Measurements from ENCODE around the gene CLEC4E. TPM values are rescaled to one million over a fixed set of nuclear protein-coding genes. Genes with fewer than 3 reads are reported as not detected.
"Not testable (repeated sequence)": the region's sequence is repeated elsewhere in the genome, so short reads cannot be mapped to it uniquely, and the experiment has no call there.

The CLEC4E gene
- total and polyA plus RNA-seq, 8 donors = 0.11 to 37.5 (median 0.42) TPM

- ATAC-seq = no peak
- H3K27ac ChIP-seq = peak overlapping the region in 1 of 2 donors; percentile 87
These were observed 857 bp upstream of the CLEC4E start for GRCh38 chr12:8541562-8541961.

GRCh38 chr12:8537820-8538219 lies 2.9 kb downstream of the CLEC4E start:
- ATAC-seq; H3K27ac ChIP-seq; H3K27me3 ChIP-seq; H3K9me3 ChIP-seq; intact Hi-C loops (cut with DNase I): not testable (repeated sequence)
- peak overlapping the region in 1 of 2 donors; percentile 44 for H3K4me3 ChIP-seq
- H3K4me1 ChIP-seq = peaks cover 0 to 38% of the 10 kb centered on the region in 2 donors
- peaks cover 0 to 41% of the 10 kb centered on the region in 2 donors for H3K36me3 ChIP-seq
- peak in 1 of 4 donors; percentile 78 for DNase-seq

More at GRCh38 chr12:8541562-8541961, 857 bp upstream of the CLEC4E start:
- intact Hi-C loops (cut with DNase I) = loop anchor here in 1 of 2 donors (10.0 kb wide), 1 partner anchor 63 kb away; no protein-coding TSS in a partner anchor
- Histone ChIP-seq H3K36me3 (peaks cover 0 to 11% of the 10 kb centered on the region in 2 donors), H3K4me3 (peak overlapping the region in 1 of 2 donors; percentile 44), H3K27me3 (no peaks in the 10 kb centered on the region), H3K4me1 (peaks cover 0 to 50% of the 10 kb centered on the region in 2 donors), H3K9me3 (no peaks in the 10 kb centered on the region)
- no peak for TF ChIP-seq CTCF (IDR thresholded peaks at IDR 0.05)
- no peak for DNase-seq

GRCh38 chr12:8532045-8532444 lies 8.7 kb downstream of the CLEC4E start:
- Histone ChIP-seq H3K36me3 (peaks cover 0 to 40% of the 10 kb centered on the region in 2 donors), H3K27ac (no peak overlapping the region), H3K4me3 (no peak overlapping the region), H3K4me1 (peaks cover 0 to 5% of the 10 kb centered on the region in 2 donors), H3K27me3 (peaks cover 0 to 8% of the 10 kb centered on the region in 2 donors), H3K9me3 (no peaks in the 10 kb centered on the region)
- DNase-seq = no peak
- intact Hi-C loops (cut with DNase I) = no loop called here
- TF ChIP-seq CTCF (IDR thresholded peaks at IDR 0.05) = no peak
- no peak for ATAC-seq

GRCh38 chr12:8527250-8528130 lies 13.2 kb downstream of the CLEC4E start:
- intact Hi-C loops (cut with DNase I) = no loop called here
- H3K36me3 ChIP-seq = peaks cover 0 to 5% of the 10 kb centered on the region in 2 donors
- ATAC-seq (no peak), DNase-seq (no peak)
- no peak overlapping the region for H3K4me3 ChIP-seq
- no peak overlapping the region for H3K27ac ChIP-seq
- H3K27me3 ChIP-seq = peaks cover 0 to 8% of the 10 kb centered on the region in 2 donors
- H3K4me1 ChIP-seq = no peaks in the 10 kb centered on the region
- H3K9me3 ChIP-seq = peaks cover 0 to 10% of the 10 kb centered on the region in 2 donors
- no peak for TF ChIP-seq CTCF (IDR thresholded peaks at IDR 0.05)

- H3K36me3 ChIP-seq = no peaks in the 10 kb centered on the region
- no peak for ATAC-seq
These were observed 21.5 kb downstream of the CLEC4E start for GRCh38 chr12:8519171-8519570.

More at GRCh38 chr12:8519171-8519570, 21.5 kb downstream of the CLEC4E start:
- no peak for TF ChIP-seq CTCF (IDR thresholded peaks at IDR 0.05)
- intact Hi-C loops (cut with DNase I) = no loop called here
- no peak for DNase-seq
- H3K4me1 ChIP-seq = peaks cover 0 to 22% of the 10 kb centered on the region in 2 donors
- no peaks in the 10 kb centered on the region for H3K27me3 ChIP-seq
- peak overlapping the region in 1 of 2 donors; percentile 63 for H3K27ac ChIP-seq
- H3K9me3 ChIP-seq = peaks cover 0 to 5% of the 10 kb centered on the region in 2 donors
- no peak overlapping the region for H3K4me3 ChIP-seq

All from left lung (tissue), 10 donors.